ENCODE measurements around the gene TRPC1.

Gene TRPC1

DNA sequence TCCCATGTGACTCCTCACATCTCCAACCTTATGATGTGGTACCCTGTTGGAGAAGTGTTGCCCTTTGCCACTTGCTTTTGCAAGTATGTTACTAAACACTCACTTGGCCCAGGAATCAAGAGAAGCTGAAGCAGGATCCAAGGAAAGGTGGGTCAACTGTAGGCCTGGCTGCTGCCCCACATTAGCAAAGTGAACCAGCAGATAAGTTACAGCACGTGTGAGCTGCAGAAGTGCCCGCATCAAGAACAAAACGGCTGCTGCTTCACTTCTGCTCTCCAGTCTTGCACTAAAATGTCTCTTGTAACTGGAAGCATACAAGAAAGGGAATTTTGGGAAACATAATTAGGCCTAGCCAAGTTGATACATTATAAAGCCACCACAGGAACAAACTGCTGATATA lies 85.4 kb downstream of the TRPC1 start:
- Histone ChIP-seq H3K9ac (ENCODE audit: low read depth, low read length, poor library complexity, severe bottlenecking) (no peak overlapping the region), H3K36me3 (ENCODE audit: insufficient read depth, low read length) (no peaks in the 10 kb centered on the region), H3F3A (ENCODE audit: low read depth) (no peaks in the 10 kb centered on the region), H3K4me1 (ENCODE audit: insufficient read depth, low read length, poor library complexity, severe bottlenecking) (no peaks in the 10 kb centered on the region), H3K9me2 (replicated peaks; ENCODE audit: low read depth, low read length) (no peaks in the 10 kb centered on the region), H2AFZ (ENCODE audit: low read length) (no peak overlapping the region), H3K9me3 (ENCODE audit: insufficient read depth, low read depth, low read length) (no peaks in the 10 kb centered on the region), H3K79me2 (ENCODE audit: insufficient read depth, low read length) (no peaks in the 10 kb centered on the region), H3K27me3 (ENCODE audit: insufficient read depth, low read length, poor library complexity, severe bottlenecking) (no peaks in the 10 kb centered on the region), H4K20me1 (ENCODE audit: insufficient read depth, low read length, poor library complexity, severe bottlenecking) (no peaks in the 10 kb centered on the region), H3K4me3 (ENCODE audit: low read length, poor library complexity, severe bottlenecking) (no peak overlapping the region), H3K4me2 (ENCODE audit: low read depth, low read length, poor library complexity, severe bottlenecking) (no peak overlapping the region)
- no peak for TF ChIP-seq EZH2phosphoT487 (IDR thresholded peaks at IDR 0.05; ENCODE audit: borderline replicate concordance)
- TF ChIP-seq, protein P1, sequence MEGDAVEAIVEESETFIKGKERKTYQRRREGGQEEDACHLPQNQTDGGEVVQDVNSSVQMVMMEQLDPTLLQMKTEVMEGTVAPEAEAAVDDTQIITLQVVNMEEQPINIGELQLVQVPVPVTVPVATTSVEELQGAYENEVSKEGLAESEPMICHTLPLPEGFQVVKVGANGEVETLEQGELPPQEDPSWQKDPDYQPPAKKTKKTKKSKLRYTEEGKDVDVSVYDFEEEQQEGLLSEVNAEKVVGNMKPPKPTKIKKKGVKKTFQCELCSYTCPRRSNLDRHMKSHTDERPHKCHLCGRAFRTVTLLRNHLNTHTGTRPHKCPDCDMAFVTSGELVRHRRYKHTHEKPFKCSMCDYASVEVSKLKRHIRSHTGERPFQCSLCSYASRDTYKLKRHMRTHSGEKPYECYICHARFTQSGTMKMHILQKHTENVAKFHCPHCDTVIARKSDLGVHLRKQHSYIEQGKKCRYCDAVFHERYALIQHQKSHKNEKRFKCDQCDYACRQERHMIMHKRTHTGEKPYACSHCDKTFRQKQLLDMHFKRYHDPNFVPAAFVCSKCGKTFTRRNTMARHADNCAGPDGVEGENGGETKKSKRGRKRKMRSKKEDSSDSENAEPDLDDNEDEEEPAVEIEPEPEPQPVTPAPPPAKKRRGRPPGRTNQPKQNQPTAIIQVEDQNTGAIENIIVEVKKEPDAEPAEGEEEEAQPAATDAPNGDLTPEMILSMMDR (conservative IDR thresholded peaks at IDR 0.05; ENCODE audit: low read length): no peak

DNA sequence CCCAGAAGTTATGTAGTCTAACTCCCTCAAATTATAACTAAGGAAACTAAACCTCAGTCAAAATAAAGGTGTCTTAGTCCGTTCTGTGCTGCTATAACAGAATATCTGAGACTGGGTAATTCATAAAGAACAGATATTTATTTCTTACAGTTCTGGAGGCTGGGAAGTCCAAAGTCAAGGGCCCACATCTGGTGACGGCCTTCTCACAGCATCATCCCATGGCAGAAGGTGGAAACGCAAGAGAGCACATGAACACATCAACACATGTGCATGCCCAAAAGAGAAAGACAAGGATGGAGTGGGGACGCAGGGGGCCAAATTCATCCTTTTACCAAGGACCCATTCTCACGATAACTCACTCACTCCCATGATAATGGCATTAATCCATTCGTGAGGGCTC lies 92.0 kb downstream of the TRPC1 start:
- no peak overlapping the region for H3K4me3 ChIP-seq (ENCODE audit: low read length, poor library complexity, severe bottlenecking)
- H3K9me3 ChIP-seq (ENCODE audit: insufficient read depth, low read depth, low read length): no peaks in the 10 kb centered on the region
- no peaks in the 10 kb centered on the region for H3K9me2 ChIP-seq (replicated peaks; ENCODE audit: low read depth, low read length)
- no peaks in the 10 kb centered on the region for H4K20me1 ChIP-seq (ENCODE audit: insufficient read depth, low read length, poor library complexity, severe bottlenecking)
- no peaks in the 10 kb centered on the region for H3K79me2 ChIP-seq (ENCODE audit: insufficient read depth, low read length)
- TF ChIP-seq, protein P1 (conservative IDR thresholded peaks at IDR 0.05; ENCODE audit: low read length): no peak
- TF ChIP-seq EZH2phosphoT487 (IDR thresholded peaks at IDR 0.05; ENCODE audit: borderline replicate concordance): no peak
- H3K4me2 ChIP-seq (ENCODE audit: low read depth, low read length, poor library complexity, severe bottlenecking): no peak overlapping the region
- no peak overlapping the region for H3K9ac ChIP-seq (ENCODE audit: low read depth, low read length, poor library complexity, severe bottlenecking)
- H3K27me3 ChIP-seq (ENCODE audit: insufficient read depth, low read length, poor library complexity, severe bottlenecking): no peaks in the 10 kb centered on the region
- no peaks in the 10 kb centered on the region for H3K36me3 ChIP-seq (ENCODE audit: insufficient read depth, low read length)
- no peaks in the 10 kb centered on the region for H3F3A ChIP-seq (ENCODE audit: low read depth)
- no peak overlapping the region for H2AFZ ChIP-seq (ENCODE audit: low read length)
- no peaks in the 10 kb centered on the region for H3K4me1 ChIP-seq (ENCODE audit: insufficient read depth, low read length, poor library complexity, severe bottlenecking)

DNA sequence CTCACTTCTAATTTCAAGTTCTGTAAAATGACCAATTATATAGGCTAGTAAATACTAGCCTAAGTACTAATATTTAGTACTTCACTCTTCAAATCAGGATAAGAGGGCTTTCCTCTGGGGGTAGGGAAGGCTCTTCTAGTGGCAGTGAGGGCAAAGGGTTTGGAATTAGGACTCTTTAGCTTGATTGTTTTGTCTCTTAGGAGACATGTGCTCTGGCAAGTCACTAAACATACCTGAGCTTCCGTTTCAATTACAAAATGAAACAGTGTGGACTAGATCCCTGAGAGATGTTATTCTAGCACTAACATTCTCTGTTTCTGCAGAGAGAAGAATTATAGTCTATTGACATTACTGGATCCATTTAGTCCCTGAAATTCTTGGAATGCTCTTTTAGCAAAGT lies 93.5 kb downstream of the TRPC1 start:
- no peaks in the 10 kb centered on the region for H4K20me1 ChIP-seq (ENCODE audit: insufficient read depth, low read length, poor library complexity, severe bottlenecking)
- H3K79me2 ChIP-seq (ENCODE audit: insufficient read depth, low read length): no peaks in the 10 kb centered on the region
- H3K9me3 ChIP-seq (ENCODE audit: insufficient read depth, low read depth, low read length): no peaks in the 10 kb centered on the region
- H3K4me1 ChIP-seq (ENCODE audit: insufficient read depth, low read length, poor library complexity, severe bottlenecking): no peaks in the 10 kb centered on the region
- H3K4me3 ChIP-seq (ENCODE audit: low read length, poor library complexity, severe bottlenecking): no peak overlapping the region
- H3F3A ChIP-seq (ENCODE audit: low read depth): no peaks in the 10 kb centered on the region
- TF ChIP-seq, protein P1 (conservative IDR thresholded peaks at IDR 0.05; ENCODE audit: low read length): no peak
- TF ChIP-seq EZH2phosphoT487 (IDR thresholded peaks at IDR 0.05; ENCODE audit: borderline replicate concordance): no peak
- no peaks in the 10 kb centered on the region for H3K36me3 ChIP-seq (ENCODE audit: insufficient read depth, low read length)
- no peaks in the 10 kb centered on the region for H3K27me3 ChIP-seq (ENCODE audit: insufficient read depth, low read length, poor library complexity, severe bottlenecking)
- H2AFZ ChIP-seq (ENCODE audit: low read length): no peak overlapping the region
- H3K9ac ChIP-seq (ENCODE audit: low read depth, low read length, poor library complexity, severe bottlenecking): no peak overlapping the region
- H3K4me2 ChIP-seq (ENCODE audit: low read depth, low read length, poor library complexity, severe bottlenecking): no peak overlapping the region
- H3K9me2 ChIP-seq (replicated peaks; ENCODE audit: low read depth, low read length): no peaks in the 10 kb centered on the region

All from Loucy (cell line).